HL-60 (cell line): ENCODE measurements around the gene NPHP1.

Experiments
- DNase-seq, 2 experiments: peaks; one replicate each; pipeline ENCODE4 v3.0.0-alpha.2; 2010 to 2020; ENCODE audit warnings: low read depth in 1 of 2, low spot score in 1 of 2
- H3K27ac ChIP-seq: fragments of 250-450 bp; sonication (Bioruptor Pico); replicated peaks from 2 replicates; pipeline ENCODE4 v1.5.1; 2020; ENCODE audit warnings: mild to moderate bottlenecking, moderate library complexity
- H3K27me3 ChIP-seq: fragments of 250-450 bp; sonication (Bioruptor Pico); 2 replicates; pipeline ENCODE4 v1.5.1; 2021; ENCODE audit warnings: mild to moderate bottlenecking, moderate library complexity; ENCODE audit not compliant: insufficient read depth, poor library complexity, severe bottlenecking
- H3K4me3 ChIP-seq: replicated peaks from 2 replicates; pipeline ENCODE4 v1.5.1; 2011; ENCODE audit warnings: mild to moderate bottlenecking, control low read depth, low read length; ENCODE audit not compliant: insufficient read depth
- CTCF ChIP-seq: IDR thresholded peaks from one replicate; pipeline ENCODE4 v1.5.1; 2011; ENCODE audit warnings: low read length, control low read depth, inconsistent platforms; ENCODE audit not compliant: insufficient read depth
- GABPA ChIP-seq: IDR thresholded peaks from 2 replicates; pipeline ENCODE4 v1.6.1; 2012; ENCODE audit warnings: low read depth
- POLR2AphosphoS5 ChIP-seq: IDR thresholded peaks from 2 replicates; pipeline ENCODE4 v1.6.1; 2012; ENCODE audit warnings: low read depth
- REST ChIP-seq: IDR thresholded peaks from 2 replicates; pipeline ENCODE4 v1.6.1; 2012; ENCODE audit warnings: low read depth; ENCODE audit not compliant: insufficient replicate concordance
- SPI1 ChIP-seq: IDR thresholded peaks from 2 replicates; pipeline ENCODE4 v1.6.1; 2012; ENCODE audit warnings: low read depth, mild to moderate bottlenecking, borderline replicate concordance

The NPHP1 gene

GRCh38 chr2:110140401-110140800 lies 64.4 kb downstream of the NPHP1 start:
- Histone ChIP-seq H3K27ac (no peak overlapping the region), H3K27me3 (peaks cover 2% of the 10 kb centered on the region), H3K4me3 (no peak overlapping the region)
- DNase-seq: no peak
- TF ChIP-seq CTCF: no peak
- no peak for TF ChIP-seq REST
- no peak for TF ChIP-seq SPI1
- TF ChIP-seq GABPA: no peak
- no peak for TF ChIP-seq POLR2AphosphoS5

GRCh38 chr2:110134025-110134424 lies 70.8 kb downstream of the NPHP1 start:
- no peak for DNase-seq
- TF ChIP-seq SPI1 (no peak), REST (no peak)

GRCh38 chr2:110131166-110131565 lies 73.6 kb downstream of the NPHP1 start:
- no peak for DNase-seq
- TF ChIP-seq GABPA (no peak), CTCF (no peak), SPI1 (no peak), REST (no peak), POLR2AphosphoS5 (no peak)
- no peak overlapping the region for H3K4me3 ChIP-seq

More at GRCh38 chr2:110134025-110134424, 70.8 kb downstream of the NPHP1 start:
- H3K27me3 ChIP-seq: no peaks in the 10 kb centered on the region
- H3K4me3 ChIP-seq: no peak overlapping the region
- no peak overlapping the region for H3K27ac ChIP-seq

GRCh38 chr2:110130757-110131156 lies 74.1 kb downstream of the NPHP1 start:
- TF ChIP-seq SPI1 (no peak), REST (no peak), CTCF (no peak), POLR2AphosphoS5 (no peak), GABPA (no peak)

More at GRCh38 chr2:110131166-110131565, 73.6 kb downstream of the NPHP1 start:
- no peak overlapping the region for H3K27ac ChIP-seq
- peaks cover 2% of the 10 kb centered on the region for H3K27me3 ChIP-seq

More at GRCh38 chr2:110130757-110131156, 74.1 kb downstream of the NPHP1 start:
- H3K27me3 ChIP-seq: peaks cover 2% of the 10 kb centered on the region
- no peak for DNase-seq
- H3K27ac ChIP-seq: no peak overlapping the region
- H3K4me3 ChIP-seq: no peak overlapping the region
